ENCODE data around the gene TMEM150B. TPM values are rescaled to one million over a fixed set of nuclear protein-coding genes. Genes with fewer than 3 reads are reported as not detected.

TMEM150B gene
- total RNA-seq, 4 donors from 2014 or later = 5.6 to 26.7 (median 16.6) TPM

GRCh38 chr19:55289117-55289796 lies 35.9 kb downstream of the TMEM150B start:
- ATAC-seq (ENCODE audit: low FRiP score) (no peak), DNase-seq (ENCODE audit: low spot score) (no peak)
- TF ChIP-seq, protein P1, sequence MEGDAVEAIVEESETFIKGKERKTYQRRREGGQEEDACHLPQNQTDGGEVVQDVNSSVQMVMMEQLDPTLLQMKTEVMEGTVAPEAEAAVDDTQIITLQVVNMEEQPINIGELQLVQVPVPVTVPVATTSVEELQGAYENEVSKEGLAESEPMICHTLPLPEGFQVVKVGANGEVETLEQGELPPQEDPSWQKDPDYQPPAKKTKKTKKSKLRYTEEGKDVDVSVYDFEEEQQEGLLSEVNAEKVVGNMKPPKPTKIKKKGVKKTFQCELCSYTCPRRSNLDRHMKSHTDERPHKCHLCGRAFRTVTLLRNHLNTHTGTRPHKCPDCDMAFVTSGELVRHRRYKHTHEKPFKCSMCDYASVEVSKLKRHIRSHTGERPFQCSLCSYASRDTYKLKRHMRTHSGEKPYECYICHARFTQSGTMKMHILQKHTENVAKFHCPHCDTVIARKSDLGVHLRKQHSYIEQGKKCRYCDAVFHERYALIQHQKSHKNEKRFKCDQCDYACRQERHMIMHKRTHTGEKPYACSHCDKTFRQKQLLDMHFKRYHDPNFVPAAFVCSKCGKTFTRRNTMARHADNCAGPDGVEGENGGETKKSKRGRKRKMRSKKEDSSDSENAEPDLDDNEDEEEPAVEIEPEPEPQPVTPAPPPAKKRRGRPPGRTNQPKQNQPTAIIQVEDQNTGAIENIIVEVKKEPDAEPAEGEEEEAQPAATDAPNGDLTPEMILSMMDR (IDR thresholded peaks at IDR 0.05) = no peak

- TF ChIP-seq, protein P1 (IDR thresholded peaks at IDR 0.05) = no peak
- DNase-seq (ENCODE audit: low spot score) = no peak
- no peak for ATAC-seq (ENCODE audit: low FRiP score)
These were observed 37.6 kb downstream of the TMEM150B start for GRCh38 chr19:55287361-55288079.

DNA sequence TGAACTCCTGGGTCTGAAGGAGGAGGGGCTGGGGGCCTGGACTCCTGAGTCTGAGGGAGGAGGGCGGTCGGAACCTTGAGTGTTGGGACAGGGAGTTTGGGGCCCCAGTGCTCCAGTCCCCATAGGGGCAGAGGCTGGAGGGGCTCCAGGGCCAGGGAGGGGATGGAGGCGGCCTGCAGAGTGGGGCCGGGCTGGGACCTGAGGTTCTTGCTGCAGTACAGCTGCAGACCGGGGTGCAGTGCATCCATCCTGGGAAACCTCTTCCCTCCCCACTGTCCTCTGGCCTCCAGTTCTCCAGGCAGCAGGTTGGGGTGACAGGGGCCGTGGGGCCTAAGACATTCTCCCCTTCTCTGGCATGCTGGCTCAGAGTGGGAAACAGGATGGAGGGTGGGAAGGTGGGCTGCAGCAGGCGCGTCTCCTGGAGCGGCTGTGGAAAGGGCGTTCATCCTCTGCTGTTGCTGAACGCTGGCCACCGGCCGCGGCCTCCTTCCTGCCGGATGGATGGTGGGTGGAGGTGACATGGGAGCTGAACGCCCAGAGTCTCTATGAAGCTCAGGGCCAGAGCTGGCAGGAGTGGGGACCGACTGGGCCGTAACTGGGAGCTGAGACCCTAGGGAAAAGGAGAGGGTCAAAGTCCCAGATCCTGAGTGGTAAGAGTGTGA lies 39.8 kb downstream of the TMEM150B start:
- TF ChIP-seq, protein P1 (IDR thresholded peaks at IDR 0.05) = no peak
- DNase-seq (ENCODE audit: low spot score) (no peak), ATAC-seq (ENCODE audit: low FRiP score) (no peak)

- TF ChIP-seq, protein P1 (IDR thresholded peaks at IDR 0.05) = no peak
- no peak for ATAC-seq (ENCODE audit: low FRiP score)
- DNase-seq (ENCODE audit: low spot score) = no peak
These were observed 40.6 kb downstream of the TMEM150B start for GRCh38 chr19:55284405-55285058.

DNA sequence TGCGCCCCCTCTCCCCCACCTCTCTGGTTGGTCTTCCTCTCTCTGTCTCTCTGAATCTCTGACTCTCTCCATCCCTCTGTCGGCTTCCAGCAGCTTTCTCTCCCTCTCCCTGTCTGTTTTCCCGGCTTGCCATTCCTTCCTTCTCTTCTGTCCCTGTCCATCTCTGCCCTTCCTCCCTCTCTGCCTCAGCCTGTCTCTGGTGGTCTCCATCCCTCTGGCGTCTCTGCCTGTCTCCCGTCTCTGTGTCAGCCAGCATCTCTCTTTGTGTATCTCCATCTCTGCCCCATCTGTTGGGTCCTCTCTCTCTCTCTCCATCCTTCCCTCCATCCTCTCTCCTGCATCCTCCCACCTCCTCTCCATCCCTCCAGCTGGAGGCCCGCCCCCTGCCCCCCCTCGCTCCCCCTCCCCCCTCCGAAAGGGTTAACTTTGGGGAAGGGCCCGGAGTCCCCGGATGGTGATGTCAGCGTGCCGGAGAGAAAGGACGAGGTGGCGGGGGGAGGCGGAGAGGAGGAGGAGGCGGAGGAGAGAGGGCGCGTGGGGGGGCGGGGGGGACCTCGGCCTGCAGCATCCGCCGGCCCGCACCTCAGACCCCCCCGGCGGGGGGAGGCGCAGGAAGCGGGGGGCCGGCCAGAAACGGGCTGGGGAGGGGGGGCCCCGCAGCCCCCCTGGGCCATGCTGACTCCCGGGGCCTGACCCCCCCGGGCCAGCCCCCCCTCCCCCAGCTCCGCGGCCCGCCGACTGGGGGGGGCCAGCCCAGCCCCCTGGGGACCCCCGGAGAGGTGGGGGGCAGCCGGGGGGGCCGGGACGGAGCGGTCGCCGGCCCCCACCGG lies 41.4 kb downstream of the TMEM150B start, which contains the start of gene BRSK1:
TSS of gene BRSK1 (plus strand) at position 450 of the 830 bp plus-strand sequence. CDS start 446 bp downstream, outside the sequence.
- no peak for DNase-seq (ENCODE audit: low spot score)
- TF ChIP-seq, protein P1 (IDR thresholded peaks at IDR 0.05) = no peak

More for the DNA sequence above, 41.4 kb downstream of the TMEM150B start, which contains the start of gene BRSK1:
- no peak for ATAC-seq (ENCODE audit: low FRiP score)
